Glutamatergic neuron (in vitro differentiated cells): ENCODE results near the gene CAMK2B. TPM values are rescaled to one million over a fixed set of nuclear protein-coding genes. Genes with fewer than 3 reads are reported as not detected.

Experiments used
- DNase-seq: peaks from one replicate; pipeline ENCODE4 v3.0.0; 2022
- H3K27ac Mint-ChIP-seq: one replicate; pipeline ENCODE4 v1.8.0; 2020; ENCODE audit warnings: mild to moderate bottlenecking, mixed read lengths, inconsistent platforms; ENCODE audit not compliant: unreplicated experiment
- H3K27me3 Mint-ChIP-seq: one replicate; pipeline ENCODE4 v1.8.0; 2020; ENCODE audit warnings: mild to moderate bottlenecking, moderate library complexity, mixed read lengths, inconsistent platforms; ENCODE audit not compliant: unreplicated experiment
- H3K36me3 Mint-ChIP-seq: one replicate; pipeline ENCODE4 v1.8.0; 2020; ENCODE audit warnings: mild to moderate bottlenecking, mixed read lengths, inconsistent platforms; ENCODE audit not compliant: unreplicated experiment
- H3K4me1 Mint-ChIP-seq: one replicate; pipeline ENCODE4 v1.8.0; 2020; ENCODE audit warnings: mild to moderate bottlenecking, low read depth, mixed read lengths, inconsistent platforms; ENCODE audit not compliant: unreplicated experiment
- H3K4me3 Mint-ChIP-seq: one replicate; pipeline ENCODE4 v1.8.0; 2020; ENCODE audit warnings: mild to moderate bottlenecking, mixed read lengths, inconsistent platforms; ENCODE audit not compliant: unreplicated experiment
- H3K9me3 Mint-ChIP-seq: one replicate; pipeline ENCODE4 v1.8.0; 2020; ENCODE audit warnings: mild to moderate bottlenecking, moderate library complexity, mixed read lengths, inconsistent platforms; ENCODE audit not compliant: unreplicated experiment
- CTCF ChIP-seq: fragments of 200-600 bp; sonication (generic); IDR thresholded peaks from one replicate; pipeline ENCODE4 v1.5.0; 2021; ENCODE audit not compliant: partially characterized antibody, unreplicated experiment
- total RNA-seq: library from RNA; stranded (reverse); fragmentation: NEBNext Ultra II Directional; extraction: Animal tissue kit (Norgen Biotek cat#: 25700); gene quantifications from one replicate; pipeline ENCODE4 v1.2.1, GENCODE V29; 2021; ENCODE audit not compliant: unreplicated experiment

CAMK2B gene
- total RNA-seq, 1 donor from 2014 or later, result 55.1 TPM

- Mint-ChIP-seq H3K9me3 (peaks cover 10% of the 10 kb centered on the region), H3K27me3 (peaks cover 6% of the 10 kb centered on the region), H3K4me1 (peaks cover 10% of the 10 kb centered on the region), H3K27ac (peak overlapping the region; percentile 63), H3K4me3 (peak overlapping the region; percentile 60), H3K36me3 (peaks cover 9% of the 10 kb centered on the region)
- TF ChIP-seq CTCF, result no peak
- no peak for DNase-seq
Observed at GRCh38 chr7:44184873-44185446, 140.4 kb downstream of the CAMK2B start.

- H3K9me3 Mint-ChIP-seq, result peaks cover 10% of the 10 kb centered on the region
- peaks cover 10% of the 10 kb centered on the region for H3K4me1 Mint-ChIP-seq
- no peak overlapping the region for H3K4me3 Mint-ChIP-seq
- H3K36me3 Mint-ChIP-seq, result peaks cover 9% of the 10 kb centered on the region
- H3K27ac Mint-ChIP-seq, result no peak overlapping the region
- no peak for DNase-seq
- H3K27me3 Mint-ChIP-seq, result peaks cover 6% of the 10 kb centered on the region
- no peak for TF ChIP-seq CTCF
Observed at GRCh38 chr7:44184206-44184872, 141.1 kb downstream of the CAMK2B start.

- peaks cover 6% of the 10 kb centered on the region for H3K27me3 Mint-ChIP-seq
- H3K4me3 Mint-ChIP-seq, result no peak overlapping the region
- TF ChIP-seq CTCF, result no peak
- H3K36me3 Mint-ChIP-seq, result peaks cover 9% of the 10 kb centered on the region
- H3K9me3 Mint-ChIP-seq, result peaks cover 10% of the 10 kb centered on the region
- no peak overlapping the region for H3K27ac Mint-ChIP-seq
- H3K4me1 Mint-ChIP-seq, result peaks cover 10% of the 10 kb centered on the region
- no peak for DNase-seq
Observed at GRCh38 chr7:44183386-44183785, 142.0 kb downstream of the CAMK2B start.

- peaks cover 10% of the 10 kb centered on the region for H3K9me3 Mint-ChIP-seq
- no peak overlapping the region for H3K4me3 Mint-ChIP-seq
- no peak overlapping the region for H3K27ac Mint-ChIP-seq
- peaks cover 9% of the 10 kb centered on the region for H3K36me3 Mint-ChIP-seq
- TF ChIP-seq CTCF, result no peak
- H3K27me3 Mint-ChIP-seq, result peaks cover 6% of the 10 kb centered on the region
- H3K4me1 Mint-ChIP-seq, result peaks cover 10% of the 10 kb centered on the region
- no peak for DNase-seq
Observed at GRCh38 chr7:44182827-44183226, 142.6 kb downstream of the CAMK2B start.

- H3K27ac Mint-ChIP-seq, result no peak overlapping the region
- peaks cover 19% of the 10 kb centered on the region for H3K4me1 Mint-ChIP-seq
- no peak for TF ChIP-seq CTCF
- DNase-seq, result no peak
- peaks cover 8% of the 10 kb centered on the region for H3K27me3 Mint-ChIP-seq
- peaks cover 10% of the 10 kb centered on the region for H3K36me3 Mint-ChIP-seq
- H3K4me3 Mint-ChIP-seq, result no peak overlapping the region
- H3K9me3 Mint-ChIP-seq, result peaks cover 7% of the 10 kb centered on the region
Observed at GRCh38 chr7:44180631-44181030, 144.8 kb downstream of the CAMK2B start.
